ENCODE results near the gene DLG2.
"Not testable (repeated sequence)": the region's sequence is repeated elsewhere in the genome, so short reads cannot be mapped to it uniquely, and the experiment has no call there.

DLG2 gene

GRCh38 chr11:83793310-83793709, 1833.8 kb downstream of the DLG2 start:
- peak; percentile 16 for DNase-seq

GRCh38 chr11:83791557-83791956, 1835.6 kb downstream of the DLG2 start:
- DNase-seq, result no peak

- DNase-seq, result no peak
These were observed 1841.2 kb downstream of the DLG2 start for GRCh38 chr11:83785942-83786341.

- DNase-seq, result no peak
These were observed 1842.7 kb downstream of the DLG2 start for GRCh38 chr11:83784419-83784818.

- no peak for DNase-seq
These were observed 1844.8 kb downstream of the DLG2 start for GRCh38 chr11:83782329-83782728.

- DNase-seq, result no peak
These were observed 1847.3 kb downstream of the DLG2 start for GRCh38 chr11:83779876-83780275.

- DNase-seq, result peak; percentile 11
These were observed 1848.5 kb downstream of the DLG2 start for GRCh38 chr11:83778596-83778995.

GRCh38 chr11:83773950-83774880, 1852.9 kb downstream of the DLG2 start:
- peak; percentile 39 for DNase-seq

GRCh38 chr11:83768489-83768888, 1858.7 kb downstream of the DLG2 start:
- DNase-seq, result no peak

GRCh38 chr11:83766932-83767331, 1860.2 kb downstream of the DLG2 start:
- DNase-seq, result no peak

GRCh38 chr11:83764643-83765042, 1862.5 kb downstream of the DLG2 start:
- DNase-seq, result no peak

- no peak for DNase-seq
These were observed 1866.2 kb downstream of the DLG2 start for GRCh38 chr11:83760932-83761331.

GRCh38 chr11:83759148-83759547, 1868.0 kb downstream of the DLG2 start:
- DNase-seq, result no peak

- no peak for DNase-seq
These were observed 1876.1 kb downstream of the DLG2 start for GRCh38 chr11:83751041-83751440.

- DNase-seq, result no peak
These were observed 1880.1 kb downstream of the DLG2 start for GRCh38 chr11:83746921-83747585.

- no peak for DNase-seq
These were observed 1882.4 kb downstream of the DLG2 start for GRCh38 chr11:83744620-83745192.

GRCh38 chr11:83736684-83737083, 1890.5 kb downstream of the DLG2 start:
- no peak for DNase-seq

- no peak for DNase-seq
These were observed 1893.0 kb downstream of the DLG2 start for GRCh38 chr11:83734120-83734519.

GRCh38 chr11:83731288-83731687, 1895.9 kb downstream of the DLG2 start:
- not testable (repeated sequence) for DNase-seq

GRCh38 chr11:83728281-83728680, 1898.9 kb downstream of the DLG2 start:
- DNase-seq, result peak; percentile 17

- DNase-seq, result no peak
These were observed 1899.9 kb downstream of the DLG2 start for GRCh38 chr11:83727251-83727650.

- no peak for DNase-seq
These were observed 1900.8 kb downstream of the DLG2 start for GRCh38 chr11:83726316-83726715.

- DNase-seq, result no peak
These were observed 1901.4 kb downstream of the DLG2 start for GRCh38 chr11:83725728-83726127.

- no peak for DNase-seq
These were observed 1901.9 kb downstream of the DLG2 start for GRCh38 chr11:83725269-83725560.

Measured in fibroblast of skin of right biceps (primary cell).